LHCN-M2 (cell line): ENCODE data around the gene MUSTN1. TPM values are rescaled to one million over a fixed set of nuclear protein-coding genes. Genes with fewer than 3 reads are reported as not detected.

Source experiments
- DNase-seq: peaks from one replicate; pipeline ENCODE4 v3.0.0-alpha.2; 2012; ENCODE audit warnings: low read depth
- total RNA-seq: library from RNA; depleted of rRNA; stranded (reverse); fragments of >200 nt; gene quantifications from 2 replicates; pipeline ENCODE4 v1.2.3, GENCODE V29; 2014; rRNA removed

Gene MUSTN1
- total RNA-seq, 1 experiment from 2014 or later = not detected

DNA sequence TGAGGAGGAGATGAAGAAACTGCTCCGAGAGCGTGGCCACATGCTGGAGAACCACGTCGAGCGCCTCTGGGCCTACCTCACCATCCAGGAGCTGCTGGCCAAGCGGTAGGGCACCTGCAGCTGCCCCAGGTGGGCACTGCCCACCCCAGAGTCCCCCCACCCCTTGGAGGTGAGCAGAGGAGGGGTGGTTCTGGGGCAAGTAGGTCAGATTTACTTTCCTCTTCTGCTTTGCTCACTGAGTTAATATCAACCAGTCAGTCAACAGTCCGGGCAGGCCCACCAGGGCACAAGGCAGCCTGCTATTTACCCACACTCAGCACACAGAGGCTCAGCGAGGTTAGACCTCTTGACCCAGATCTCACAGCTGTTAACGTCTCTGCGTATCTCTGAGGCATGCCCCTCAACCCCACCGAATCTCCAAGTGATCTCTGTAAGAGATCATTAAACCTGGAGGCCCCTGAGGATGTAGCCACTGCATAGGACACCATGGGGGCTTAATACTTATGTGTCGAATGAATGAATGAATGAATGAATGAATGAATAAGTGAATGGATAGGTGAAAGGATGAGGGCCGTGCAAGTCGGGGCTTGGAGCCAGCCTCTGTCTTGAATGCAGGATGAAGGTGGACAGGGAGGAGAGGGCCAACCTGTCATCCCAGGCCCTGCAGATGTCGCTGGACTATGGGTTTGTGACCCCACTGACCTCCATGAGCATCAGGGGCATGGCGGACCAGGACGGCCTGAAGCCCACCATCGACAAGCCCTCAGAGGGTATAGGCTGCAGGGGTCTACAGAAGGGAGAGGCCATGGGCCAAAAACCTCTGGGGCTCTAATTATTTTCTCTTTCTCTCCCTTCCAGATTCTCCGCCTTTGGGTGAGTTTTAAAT is 48.2 kb downstream of the MUSTN1 start:
- no peak for DNase-seq

DNA sequence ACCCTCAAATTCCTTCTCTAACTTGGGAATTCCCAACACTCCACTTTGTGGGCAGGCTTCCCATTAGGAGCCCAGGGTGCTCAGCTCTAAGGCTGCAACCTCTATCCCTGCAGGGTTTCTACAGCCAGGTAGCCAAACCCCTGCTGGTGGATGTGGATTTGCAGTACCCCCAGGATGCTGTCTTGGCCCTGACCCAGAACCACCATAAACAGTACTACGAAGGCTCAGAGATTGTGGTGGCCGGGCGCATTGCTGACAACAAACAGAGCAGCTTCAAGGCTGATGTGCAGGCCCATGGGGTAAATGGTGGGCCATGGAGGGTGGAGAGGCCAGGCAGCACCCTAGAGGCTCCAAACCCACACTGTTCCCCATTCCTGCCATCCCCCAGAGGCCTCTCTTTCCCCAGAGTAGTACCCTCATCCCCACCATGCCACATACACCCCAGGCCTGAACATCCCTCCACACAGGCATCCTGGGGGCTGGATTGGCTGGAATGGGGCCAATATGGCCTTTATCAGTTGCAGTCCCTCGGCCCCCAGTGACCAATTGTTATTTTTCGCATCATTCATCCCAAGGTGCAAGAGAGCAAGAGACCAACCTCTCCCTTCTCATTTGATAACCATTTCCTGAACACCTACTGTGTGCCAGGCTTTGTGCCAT is 49.8 kb downstream of the MUSTN1 start:
- no peak for DNase-seq

DNA sequence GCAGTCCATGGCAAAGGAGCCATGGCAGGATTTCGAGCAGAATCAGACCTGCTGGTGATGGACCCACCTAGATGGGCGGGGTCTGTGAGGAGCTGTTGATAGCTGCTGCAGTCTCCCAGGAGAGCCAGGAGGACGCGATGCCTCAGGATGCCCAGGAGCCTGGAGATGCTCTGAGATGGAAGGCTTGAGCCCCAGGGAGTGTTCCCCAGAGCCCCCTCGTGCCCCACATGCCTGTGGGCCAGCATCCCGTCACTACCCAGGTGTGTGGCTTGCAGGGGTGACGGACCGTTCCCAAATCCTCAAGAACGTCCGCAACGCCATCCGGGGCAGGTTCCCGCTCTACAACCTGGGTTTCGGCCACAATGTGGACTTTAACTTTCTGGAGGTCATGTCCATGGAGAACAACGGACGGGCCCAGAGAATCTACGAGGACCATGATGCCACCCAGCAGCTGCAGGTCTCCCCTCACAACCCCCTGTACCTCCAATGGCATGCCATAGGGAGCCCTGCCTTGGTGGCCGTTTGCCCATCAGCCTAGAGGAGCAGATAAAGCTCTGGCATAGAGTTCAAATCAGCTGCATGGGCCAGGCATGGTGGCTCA is 50.7 kb downstream of the MUSTN1 start:
- DNase-seq = no peak

DNA sequence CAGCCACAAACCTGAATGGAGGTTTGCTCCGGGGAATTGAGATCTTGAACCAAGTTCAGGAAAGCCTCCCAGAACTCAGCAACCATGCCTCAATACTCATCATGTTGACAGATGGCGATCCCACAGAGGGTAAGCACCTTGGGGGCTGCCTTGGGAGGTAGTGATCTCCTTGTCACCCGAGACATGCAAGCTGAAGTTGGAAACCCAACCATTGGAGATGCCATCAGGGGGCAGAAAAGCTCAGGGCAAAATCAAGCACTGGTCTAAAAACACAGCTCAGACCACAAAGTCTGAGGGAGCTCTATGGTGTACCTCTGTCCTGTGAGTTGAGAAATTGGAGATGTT is 51.6 kb downstream of the MUSTN1 start:
- no peak for DNase-seq

Other genes starting within 250 kb of the MUSTN1 start
- gene PBRM1, start 149.1 kb downstream of the MUSTN1 start, total RNA-seq = 58.0 and 65.4 TPM in 2 replicates
- gene GNL3, start 149.0 kb downstream of the MUSTN1 start, total RNA-seq = 119 and 148 TPM in 2 replicates
- 77.3 and 85.2 TPM in 2 replicates for gene GLT8D1, start 129.2 kb downstream of the MUSTN1 start, total RNA-seq
- gene SPCS1, start 128.9 kb downstream of the MUSTN1 start, total RNA-seq = 187 and 265 TPM in 2 replicates
- 20.4 and 26.7 TPM in 2 replicates for gene NEK4, start 64.1 kb downstream of the MUSTN1 start, total RNA-seq
- gene ITIH1, start 57.4 kb downstream of the MUSTN1 start, total RNA-seq = not detected in 2 replicates
- gene ITIH3, start 40.2 kb downstream of the MUSTN1 start, total RNA-seq = not detected in 2 replicates
- 0.19 and 0.63 TPM in 2 replicates for gene ITIH4, start 4.3 kb downstream of the MUSTN1 start, total RNA-seq
- 13.6 and 22.2 TPM in 2 replicates for gene STIMATE, start 62.5 kb upstream of the MUSTN1 start, total RNA-seq
- 5.3 and 5.8 TPM in 2 replicates for gene SFMBT1, start 211.1 kb upstream of the MUSTN1 start, total RNA-seq